ENCODE measurements around the gene AGRP. TPM values are rescaled to one million over a fixed set of nuclear protein-coding genes. Genes with fewer than 3 reads are reported as not detected.

The AGRP gene
- total RNA-seq, 1 experiment from 2014 or later = not detected

DNA sequence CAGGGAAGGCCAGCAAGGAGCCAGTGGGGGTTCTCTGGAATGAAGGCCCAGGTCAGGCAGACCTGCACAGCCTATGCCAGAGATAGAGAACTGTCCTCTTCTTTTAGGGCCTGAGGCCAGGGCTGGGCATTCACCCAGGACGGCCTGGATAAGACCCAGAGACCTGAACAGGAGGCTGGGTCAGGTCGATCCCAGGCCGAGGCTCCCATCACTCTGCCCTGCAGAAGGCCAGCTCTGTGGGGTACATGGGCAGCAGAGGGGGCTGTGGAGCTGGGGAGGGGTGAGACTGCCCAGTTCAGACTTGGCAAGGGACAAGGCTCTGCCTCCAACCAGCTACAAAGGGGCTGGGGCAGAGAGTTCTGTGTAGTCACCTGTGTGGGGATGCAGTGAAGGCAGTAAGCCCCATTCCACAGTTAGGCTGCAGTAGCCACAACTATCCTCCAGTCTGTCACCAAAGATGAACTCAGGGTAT is 37.9 kb downstream of the AGRP start:
- no peaks in the 10 kb centered on the region for H3K9me3 Mint-ChIP-seq (ENCODE audit: unreplicated experiment)
- DNase-seq = no peak

DNA sequence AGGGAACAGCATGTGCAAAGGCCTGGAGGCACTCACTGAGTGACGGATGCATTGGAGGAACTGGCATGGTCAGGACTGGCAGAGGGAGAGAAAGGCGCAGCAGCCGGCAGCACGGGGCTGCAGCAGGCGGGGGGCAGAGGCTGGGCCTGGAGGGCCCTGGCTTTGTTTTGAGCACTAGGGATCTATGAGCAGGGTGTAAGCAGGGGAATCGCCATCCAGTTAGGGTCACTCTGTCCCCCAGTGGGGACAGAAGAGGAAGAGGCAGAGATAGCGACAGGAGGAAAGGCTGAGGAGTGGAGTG is 38.3 kb downstream of the AGRP start:
- Histone ChIP-seq H3K4me1 (no peaks in the 10 kb centered on the region), H3K4me3 (ENCODE audit: low read depth, low read length) (no peak overlapping the region), H3K36me3 (ENCODE audit: control insufficient read depth, insufficient read depth, low read length) (peaks cover 2% of the 10 kb centered on the region), H3K27me3 (replicated peaks; ENCODE audit: control insufficient read depth, insufficient read depth, low read length) (no peaks in the 10 kb centered on the region), H3K9me3 (no peaks in the 10 kb centered on the region)
- POLR2A ChIA-PET = no interaction called here
- no peak for DNase-seq
- intact Hi-C loops (cut with micrococcal nuclease; ENCODE audit: unreplicated experiment) = loop anchor here (5.0 kb wide), 1 partner anchor 168 kb away; the partner anchor contains the start of gene PLEKHG4
- Mint-ChIP-seq H3K27me3 (ENCODE audit: insufficient read depth, unreplicated experiment) (no peaks in the 10 kb centered on the region), H3K27ac (ENCODE audit: unreplicated experiment) (no peak overlapping the region), H3K4me3 (ENCODE audit: unreplicated experiment) (no peak overlapping the region), H3K36me3 (ENCODE audit: insufficient read depth, unreplicated experiment) (no peaks in the 10 kb centered on the region), H3K4me1 (ENCODE audit: low read depth, unreplicated experiment) (no peaks in the 10 kb centered on the region), H3K9me3 (ENCODE audit: unreplicated experiment) (no peaks in the 10 kb centered on the region)
- TF ChIP-seq, protein P1, sequence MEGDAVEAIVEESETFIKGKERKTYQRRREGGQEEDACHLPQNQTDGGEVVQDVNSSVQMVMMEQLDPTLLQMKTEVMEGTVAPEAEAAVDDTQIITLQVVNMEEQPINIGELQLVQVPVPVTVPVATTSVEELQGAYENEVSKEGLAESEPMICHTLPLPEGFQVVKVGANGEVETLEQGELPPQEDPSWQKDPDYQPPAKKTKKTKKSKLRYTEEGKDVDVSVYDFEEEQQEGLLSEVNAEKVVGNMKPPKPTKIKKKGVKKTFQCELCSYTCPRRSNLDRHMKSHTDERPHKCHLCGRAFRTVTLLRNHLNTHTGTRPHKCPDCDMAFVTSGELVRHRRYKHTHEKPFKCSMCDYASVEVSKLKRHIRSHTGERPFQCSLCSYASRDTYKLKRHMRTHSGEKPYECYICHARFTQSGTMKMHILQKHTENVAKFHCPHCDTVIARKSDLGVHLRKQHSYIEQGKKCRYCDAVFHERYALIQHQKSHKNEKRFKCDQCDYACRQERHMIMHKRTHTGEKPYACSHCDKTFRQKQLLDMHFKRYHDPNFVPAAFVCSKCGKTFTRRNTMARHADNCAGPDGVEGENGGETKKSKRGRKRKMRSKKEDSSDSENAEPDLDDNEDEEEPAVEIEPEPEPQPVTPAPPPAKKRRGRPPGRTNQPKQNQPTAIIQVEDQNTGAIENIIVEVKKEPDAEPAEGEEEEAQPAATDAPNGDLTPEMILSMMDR (IDR thresholded peaks at IDR 0.05; ENCODE audit: insufficient read depth in 1 of 2, low read depth in 1 of 2, low read length in 1 of 2, severe bottlenecking in 1 of 2, unreplicated experiment in 1 of 2) = no peak
- CTCF ChIA-PET = interaction anchor here (0.5 to 3.7 kb wide), 4 partner anchors 17 to 198 kb away, joined by 3 to 19 read pairs (median 4); no protein-coding TSS in a partner anchor
- no TSS peak for BruUV-seq (replicated peaks)

More for the DNA sequence above, 37.9 kb downstream of the AGRP start:
- ChIA-PET CTCF (interaction anchor here (0.5 to 3.7 kb wide), 4 partner anchors 17 to 199 kb away, joined by 3 to 19 read pairs (median 4); no protein-coding TSS in a partner anchor), POLR2A (no interaction called here)
- Histone ChIP-seq H3K4me3 (ENCODE audit: low read depth, low read length) (no peak overlapping the region), H3K4me1 (no peaks in the 10 kb centered on the region), H3K36me3 (ENCODE audit: control insufficient read depth, insufficient read depth, low read length) (peaks cover 2% of the 10 kb centered on the region), H3K27me3 (replicated peaks; ENCODE audit: control insufficient read depth, insufficient read depth, low read length) (no peaks in the 10 kb centered on the region), H3K9me3 (no peaks in the 10 kb centered on the region)
- TF ChIP-seq, protein P1 (IDR thresholded peaks at IDR 0.05; ENCODE audit: insufficient read depth in 1 of 2, low read depth in 1 of 2, low read length in 1 of 2, severe bottlenecking in 1 of 2, unreplicated experiment in 1 of 2) = peak in 1 of 2 experiments; percentile 16
- intact Hi-C loops (cut with micrococcal nuclease; ENCODE audit: unreplicated experiment) = loop anchor here (5.0 kb wide), 1 partner anchor 168 kb away; the partner anchor contains the start of gene PLEKHG4
- Mint-ChIP-seq H3K4me1 (ENCODE audit: low read depth, unreplicated experiment) (no peaks in the 10 kb centered on the region), H3K4me3 (ENCODE audit: unreplicated experiment) (no peak overlapping the region), H3K27me3 (ENCODE audit: insufficient read depth, unreplicated experiment) (no peaks in the 10 kb centered on the region), H3K27ac (ENCODE audit: unreplicated experiment) (no peak overlapping the region), H3K36me3 (ENCODE audit: insufficient read depth, unreplicated experiment) (no peaks in the 10 kb centered on the region)
- no TSS peak for BruUV-seq (replicated peaks)

DNA sequence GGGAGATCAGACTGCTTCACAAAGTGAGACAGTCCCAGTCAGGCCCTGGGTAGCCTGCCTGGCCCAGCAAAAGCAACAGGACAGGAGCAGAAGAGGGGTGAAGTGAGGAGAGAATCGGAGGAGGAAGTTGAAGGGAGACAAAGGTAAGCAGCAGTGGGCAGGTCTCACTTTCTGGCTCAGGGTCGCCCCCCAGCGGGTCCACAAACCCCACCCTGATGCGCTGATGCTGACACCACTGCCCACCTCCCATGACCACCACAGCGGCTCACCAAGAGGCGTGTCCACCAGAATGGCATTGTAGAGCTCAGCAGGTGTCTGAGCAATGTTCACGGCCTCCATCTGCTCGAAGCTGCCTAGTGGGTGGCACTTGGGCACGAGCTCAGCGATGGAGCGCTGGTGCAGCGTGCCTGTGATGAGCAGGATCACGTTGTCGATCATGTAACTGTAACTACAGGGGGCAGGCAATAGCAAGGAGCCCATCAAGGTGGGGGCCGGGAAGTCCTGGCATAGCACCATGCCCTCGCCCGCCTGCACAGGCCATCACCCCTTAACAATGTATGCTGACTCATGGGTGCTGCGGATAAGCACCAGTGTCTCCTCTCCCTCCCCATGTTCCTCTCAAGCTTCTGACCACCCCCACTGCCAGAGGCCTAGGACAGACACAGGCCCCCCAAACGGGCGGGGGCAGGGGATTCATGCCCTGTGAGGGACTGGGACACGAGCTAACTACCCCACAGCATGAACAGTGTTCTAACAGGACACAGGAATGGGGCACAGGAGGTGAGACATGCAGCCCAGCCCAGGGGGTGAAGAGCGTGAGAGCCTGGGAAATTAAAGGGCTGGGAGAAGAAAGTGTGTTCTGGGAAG is 38.9 kb downstream of the AGRP start:
- TF ChIP-seq, protein P1 (IDR thresholded peaks at IDR 0.05; ENCODE audit: insufficient read depth in 1 of 2, low read depth in 1 of 2, low read length in 1 of 2, severe bottlenecking in 1 of 2, unreplicated experiment in 1 of 2) = peak in 1 of 2 experiments; percentile 8
- no peaks in the 10 kb centered on the region for H3K9me3 Mint-ChIP-seq (ENCODE audit: unreplicated experiment)
- DNase-seq = peak in 1 of 2 experiments; percentile 34
- H3K4me1 Mint-ChIP-seq (ENCODE audit: low read depth, unreplicated experiment) = no peaks in the 10 kb centered on the region
- no TSS peak for BruUV-seq (replicated peaks)
- H3K27ac Mint-ChIP-seq (ENCODE audit: unreplicated experiment) = no peak overlapping the region
- Histone ChIP-seq H3K36me3 (ENCODE audit: control insufficient read depth, insufficient read depth, low read length) (peaks cover 2% of the 10 kb centered on the region), H3K9me3 (no peaks in the 10 kb centered on the region), H3K4me3 (ENCODE audit: low read depth, low read length) (no peak overlapping the region), H3K4me1 (no peaks in the 10 kb centered on the region), H3K27me3 (replicated peaks; ENCODE audit: control insufficient read depth, insufficient read depth, low read length) (no peaks in the 10 kb centered on the region)
- peaks cover 2% of the 10 kb centered on the region for H3K36me3 Mint-ChIP-seq (ENCODE audit: insufficient read depth, unreplicated experiment)
- intact Hi-C loops (cut with micrococcal nuclease; ENCODE audit: unreplicated experiment) = loop anchor here (5.0 kb wide), 1 partner anchor 167 kb away; the partner anchor contains the start of gene PLEKHG4
- H3K4me3 Mint-ChIP-seq (ENCODE audit: unreplicated experiment) = no peak overlapping the region
- ChIA-PET CTCF (interaction anchor here (3.7 kb wide), 1 partner anchor 16 kb away, joined by 19 read pairs; no protein-coding TSS in a partner anchor), POLR2A (interaction anchor here (0.9 kb wide), 1 partner anchor 13 kb away, joined by 3 read pairs; no protein-coding TSS in a partner anchor)
- H3K27me3 Mint-ChIP-seq (ENCODE audit: insufficient read depth, unreplicated experiment) = no peaks in the 10 kb centered on the region

Data from Caco-2 (cell line).